GM21786 (cell line): ENCODE measurements around the gene COIL.
"Not testable (repeated sequence)": the region's sequence is repeated elsewhere in the genome, so short reads cannot be mapped to it uniquely, and the experiment has no call there.

ENCODE experiments used
- ATAC-seq: cut with Tn5 transposase; IDR thresholded peaks from one replicate; pipeline ENCODE4 v1.9.1; 2021; ENCODE audit not compliant: unreplicated experiment

The COIL gene, protein sequence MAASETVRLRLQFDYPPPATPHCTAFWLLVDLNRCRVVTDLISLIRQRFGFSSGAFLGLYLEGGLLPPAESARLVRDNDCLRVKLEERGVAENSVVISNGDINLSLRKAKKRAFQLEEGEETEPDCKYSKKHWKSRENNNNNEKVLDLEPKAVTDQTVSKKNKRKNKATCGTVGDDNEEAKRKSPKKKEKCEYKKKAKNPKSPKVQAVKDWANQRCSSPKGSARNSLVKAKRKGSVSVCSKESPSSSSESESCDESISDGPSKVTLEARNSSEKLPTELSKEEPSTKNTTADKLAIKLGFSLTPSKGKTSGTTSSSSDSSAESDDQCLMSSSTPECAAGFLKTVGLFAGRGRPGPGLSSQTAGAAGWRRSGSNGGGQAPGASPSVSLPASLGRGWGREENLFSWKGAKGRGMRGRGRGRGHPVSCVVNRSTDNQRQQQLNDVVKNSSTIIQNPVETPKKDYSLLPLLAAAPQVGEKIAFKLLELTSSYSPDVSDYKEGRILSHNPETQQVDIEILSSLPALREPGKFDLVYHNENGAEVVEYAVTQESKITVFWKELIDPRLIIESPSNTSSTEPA

DNA sequence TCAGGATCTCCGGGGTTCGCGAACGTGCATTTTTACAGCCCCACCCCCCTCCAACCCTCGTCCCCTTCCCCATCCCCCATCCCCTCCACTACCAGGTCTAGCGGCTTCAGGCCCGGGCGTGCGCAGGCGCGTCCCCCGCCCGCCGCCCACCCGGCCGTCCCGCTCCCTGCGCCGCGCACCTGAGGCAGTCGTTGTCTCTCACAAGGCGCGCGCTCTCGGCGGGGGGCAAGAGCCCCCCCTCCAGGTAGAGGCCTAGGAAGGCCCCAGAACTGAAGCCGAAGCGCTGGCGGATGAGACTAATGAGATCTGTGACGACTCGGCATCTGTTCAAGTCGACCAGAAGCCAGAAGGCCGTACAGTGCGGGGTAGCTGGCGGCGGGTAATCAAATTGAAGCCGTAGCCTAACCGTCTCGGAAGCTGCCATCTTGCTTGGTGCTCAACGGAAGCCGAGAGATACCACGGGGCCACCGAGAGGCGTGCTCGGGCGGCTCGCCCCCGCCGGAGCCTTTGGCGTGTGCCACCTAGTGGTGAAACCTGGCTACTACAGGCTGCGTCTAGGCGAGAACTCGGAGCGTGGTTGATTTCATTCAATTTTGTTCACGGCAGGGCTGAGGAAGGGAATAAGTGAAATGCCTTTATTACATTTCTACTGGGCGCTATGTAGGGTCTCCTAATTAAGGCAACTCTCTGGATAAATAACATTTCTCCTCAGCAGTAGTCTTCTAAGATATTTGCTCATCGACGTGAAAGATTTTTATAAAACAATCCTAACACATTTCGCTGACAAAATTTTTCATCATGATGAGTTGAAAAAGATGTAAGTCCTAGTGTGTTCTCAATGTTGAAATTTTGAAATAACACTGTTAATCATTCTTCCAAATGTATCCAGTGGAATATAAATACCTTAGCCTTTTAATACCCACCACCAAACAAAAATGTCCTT is at the start of gene COIL:
Gene COIL (minus strand): TSS at position 455 of the 943 bp plus-strand sequence. CDS start 31 bp downstream, at position 424.
- peak; percentile 95 for ATAC-seq

DNA sequence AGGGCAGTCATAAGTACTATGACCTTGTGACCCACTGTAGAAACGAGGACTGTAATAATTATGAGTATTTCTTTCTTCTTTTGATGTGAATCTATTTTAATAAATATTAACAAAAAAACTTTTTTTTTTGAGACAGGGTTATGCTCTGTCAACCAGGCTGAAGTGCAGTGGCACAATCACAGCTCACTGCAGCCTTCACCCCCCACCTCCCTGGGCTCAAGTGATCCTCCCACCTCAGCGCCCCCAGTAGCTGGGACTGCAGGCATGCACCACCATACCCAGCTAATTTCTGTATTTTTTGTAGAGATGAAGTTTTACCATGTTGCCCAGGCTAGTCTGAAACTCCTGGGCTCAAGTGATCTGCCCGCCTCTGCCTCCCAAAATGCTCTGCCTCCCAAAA is 49.6 kb upstream of the COIL start:
- no peak for ATAC-seq

DNA sequence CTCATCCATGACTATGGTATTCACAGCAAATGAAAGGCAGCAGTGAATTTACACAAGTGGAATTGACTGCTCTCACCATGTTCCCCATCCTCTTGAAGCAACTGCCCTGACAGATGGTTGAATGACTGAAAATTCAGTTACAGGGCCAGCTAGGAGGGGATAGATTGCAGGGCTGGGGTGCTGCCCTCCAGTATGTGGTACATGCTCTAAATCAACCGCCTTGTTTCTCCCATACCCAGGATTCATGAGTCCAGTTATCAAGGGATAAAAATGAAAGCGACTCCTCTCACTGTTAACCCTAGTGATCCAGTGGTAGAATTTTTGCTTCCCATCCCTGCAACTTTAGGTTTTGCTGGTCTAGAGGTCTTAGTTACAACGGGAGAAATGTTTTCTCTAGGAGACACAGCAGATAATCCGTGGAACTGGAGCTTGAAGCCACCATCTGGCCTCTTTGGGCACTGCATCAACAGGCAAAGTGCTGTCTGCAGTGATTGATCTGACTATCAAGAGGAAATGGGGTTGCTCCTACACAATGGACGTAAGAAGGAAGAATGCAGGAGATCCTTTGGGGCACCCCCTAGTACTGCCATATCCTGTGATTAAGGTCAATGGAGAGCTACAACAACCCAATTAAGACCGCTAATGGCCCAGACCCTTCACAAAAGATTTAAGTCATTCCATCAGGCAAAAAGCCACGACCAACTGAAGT is 49.0 kb upstream of the COIL start:
- ATAC-seq = peak; percentile 39

DNA sequence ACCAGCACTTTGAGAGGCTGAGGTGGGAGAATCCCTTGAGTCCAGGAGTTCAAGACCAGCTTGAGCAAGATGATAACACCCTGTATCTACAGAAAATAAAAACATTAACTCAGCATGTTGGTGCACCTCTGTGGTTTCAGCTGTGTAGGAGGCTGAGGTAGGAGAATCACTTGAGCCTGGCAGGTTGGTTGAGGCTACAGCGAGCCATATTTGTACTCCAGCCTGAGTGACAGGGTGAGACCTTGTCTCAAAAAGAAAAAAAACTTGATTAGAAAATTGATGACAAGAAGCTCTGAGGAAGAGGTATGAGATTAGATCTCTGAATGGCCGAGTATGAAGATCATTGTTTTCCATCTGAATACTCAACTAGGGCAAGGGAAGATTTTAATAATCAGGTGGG is 48.1 kb upstream of the COIL start:
- no peak for ATAC-seq

DNA sequence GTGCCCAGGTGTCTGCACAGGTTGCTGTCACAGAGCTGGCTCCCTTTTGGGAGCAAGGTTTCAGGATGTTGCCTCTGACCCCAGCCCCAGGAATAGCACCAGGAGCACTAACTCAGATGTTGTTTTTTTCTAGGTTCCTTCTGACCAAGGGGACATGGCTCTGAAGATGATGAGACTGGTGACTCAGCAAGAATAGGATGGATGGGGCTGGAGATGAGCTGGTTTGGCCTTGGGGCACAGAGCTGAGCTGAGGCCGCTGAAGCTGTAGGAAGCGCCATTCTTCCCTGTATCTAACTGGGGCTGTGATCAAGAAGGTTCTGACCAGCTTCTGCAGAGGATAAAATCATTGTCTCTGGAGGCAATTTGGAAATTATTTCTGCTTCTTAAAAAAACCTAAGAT is 45.2 kb upstream of the COIL start:
- no peak for ATAC-seq

DNA sequence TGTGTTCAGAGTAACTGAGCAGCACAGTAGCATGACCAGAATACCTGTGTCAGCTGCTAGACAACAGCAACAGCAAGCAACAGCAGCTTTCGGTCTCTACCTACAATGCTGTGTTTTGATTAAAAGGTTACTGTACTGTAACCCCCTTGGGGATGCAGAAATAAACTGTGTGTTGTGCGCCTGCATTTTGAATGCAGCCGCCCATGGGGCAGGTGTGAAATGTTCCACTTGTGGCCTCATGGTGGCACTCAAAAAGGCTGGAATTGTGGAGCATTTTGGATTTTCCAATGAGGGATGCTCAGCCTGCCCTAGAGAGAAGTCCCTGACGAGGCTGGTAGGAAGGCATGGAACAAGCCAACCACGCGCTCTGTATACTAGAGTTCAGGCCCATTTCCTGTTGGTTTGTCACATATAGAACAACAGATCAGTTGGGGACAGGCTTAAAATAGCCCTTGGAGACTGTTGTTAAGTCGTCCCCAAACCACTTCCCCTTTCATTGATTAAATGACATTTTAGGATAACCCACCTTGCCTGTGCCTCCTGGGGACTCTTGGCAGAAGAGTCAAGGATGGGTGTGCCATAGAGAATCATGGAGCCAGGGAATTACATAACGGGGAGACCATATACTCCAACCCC is 44.2 kb upstream of the COIL start:
- peak; percentile 87 for ATAC-seq

DNA sequence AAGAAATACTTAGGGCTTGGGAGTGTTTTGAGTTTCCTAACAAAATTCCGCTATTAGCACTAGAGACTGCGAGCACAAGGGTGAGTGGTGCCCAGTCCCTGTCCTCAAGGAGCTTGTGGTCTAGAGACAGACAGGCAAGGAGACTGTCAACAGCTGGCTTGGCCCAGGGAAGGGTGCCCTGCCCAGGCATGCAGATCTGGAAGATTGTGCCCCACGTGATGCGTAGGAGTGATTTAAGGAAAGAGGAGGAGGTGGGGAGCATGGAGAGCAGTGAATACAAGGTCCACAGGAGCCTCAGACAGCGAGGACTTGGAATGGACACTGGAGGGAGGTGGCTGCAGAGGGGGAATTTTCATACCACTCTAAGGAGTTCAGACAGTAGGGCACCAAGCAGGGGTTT is 42.1 kb upstream of the COIL start:
- ATAC-seq = no peak

DNA sequence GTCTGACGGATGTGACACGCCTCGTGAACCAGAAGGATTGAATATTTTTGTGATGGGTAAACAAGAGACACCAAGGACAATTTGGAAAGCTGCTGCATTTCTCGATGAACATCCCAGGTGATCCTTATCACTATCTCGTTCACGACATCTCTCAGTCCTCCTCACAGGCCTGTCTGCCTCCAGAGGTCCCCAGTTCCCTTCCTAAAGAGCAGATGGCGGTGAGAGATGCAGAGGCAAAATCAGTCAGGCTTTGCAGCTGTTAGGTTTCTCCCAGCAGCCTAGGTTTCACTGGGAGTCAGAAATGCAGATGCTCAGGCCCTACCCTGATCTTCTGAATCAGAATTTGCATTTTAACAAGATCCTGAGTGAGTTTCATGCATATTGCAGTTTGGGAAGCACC is 40.7 kb upstream of the COIL start:
- no peak for ATAC-seq

DNA sequence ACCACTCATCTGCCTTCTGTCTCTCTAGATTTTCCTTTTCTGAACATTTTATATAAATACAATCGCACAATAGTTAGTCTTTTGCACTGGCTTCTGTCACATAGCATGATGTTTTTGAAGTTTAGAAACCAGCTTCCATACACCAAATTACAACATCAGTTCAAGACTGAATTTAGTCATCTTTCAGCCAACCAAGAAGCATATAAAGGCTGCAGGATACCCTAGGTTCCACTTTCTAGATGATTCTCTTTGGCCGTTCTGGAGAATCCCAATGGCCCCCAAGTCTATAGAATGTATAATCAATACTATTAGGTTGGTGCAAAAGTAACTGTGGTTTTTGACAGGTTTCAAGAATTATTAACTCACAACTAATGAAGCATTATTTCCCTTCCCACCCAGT is 36.5 kb upstream of the COIL start:
- no peak for ATAC-seq

DNA sequence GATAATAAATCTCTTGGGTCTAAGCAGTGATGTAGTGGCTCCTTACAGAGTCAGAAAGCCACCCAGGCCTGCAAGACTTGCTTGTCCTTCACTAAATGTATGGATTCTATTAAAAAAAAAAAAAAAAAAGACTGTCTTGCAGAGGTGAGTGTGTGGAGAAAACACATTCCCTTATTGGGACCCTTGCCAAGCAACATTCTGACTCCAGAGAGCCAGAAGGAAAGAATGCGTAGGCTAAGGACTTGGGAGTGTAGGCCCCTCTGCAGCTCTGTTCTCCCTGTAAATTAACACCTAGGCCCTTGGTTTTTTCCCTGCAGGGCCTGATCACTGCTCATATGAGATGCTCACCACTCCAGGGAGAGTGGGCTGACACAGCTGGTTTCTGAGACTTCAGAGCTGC is 34.9 kb upstream of the COIL start:
- no peak for ATAC-seq

DNA sequence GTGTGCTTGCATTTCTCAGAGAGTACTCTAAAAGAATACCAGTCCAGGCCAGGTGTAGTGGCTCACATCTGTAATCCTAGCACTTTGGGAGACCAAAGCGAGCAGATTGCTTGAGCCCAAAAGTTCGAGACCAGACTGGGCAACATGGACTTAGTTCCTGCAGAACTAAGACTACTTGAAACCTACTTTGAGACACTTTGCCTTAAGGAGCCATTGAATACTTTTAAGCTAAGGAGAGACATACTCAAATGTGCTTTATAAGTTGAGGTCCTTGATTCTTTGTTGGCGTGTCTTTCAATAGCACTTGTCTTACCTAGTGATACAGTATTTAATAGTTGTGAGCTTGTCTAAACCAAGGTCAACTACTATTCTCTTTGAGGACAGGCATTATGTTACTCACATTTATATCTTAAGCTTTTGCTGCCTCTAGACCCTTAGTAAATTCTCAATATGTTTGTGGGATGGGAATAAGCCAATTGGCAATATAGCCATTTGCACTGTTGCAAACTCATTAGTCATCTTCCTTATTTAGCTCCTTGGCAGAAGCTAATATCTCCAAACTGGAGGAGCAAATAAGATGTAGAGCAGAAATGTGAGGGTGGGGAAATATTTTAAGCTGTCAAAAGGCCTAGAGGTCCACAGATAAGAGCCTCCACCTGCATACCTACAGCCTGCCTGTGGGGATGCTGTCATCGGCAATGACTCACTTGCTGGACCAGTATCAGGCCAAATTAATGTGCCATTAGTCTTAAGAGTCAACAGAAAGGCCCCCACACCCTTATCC is 33.4 kb upstream of the COIL start:
- ATAC-seq = no peak

DNA sequence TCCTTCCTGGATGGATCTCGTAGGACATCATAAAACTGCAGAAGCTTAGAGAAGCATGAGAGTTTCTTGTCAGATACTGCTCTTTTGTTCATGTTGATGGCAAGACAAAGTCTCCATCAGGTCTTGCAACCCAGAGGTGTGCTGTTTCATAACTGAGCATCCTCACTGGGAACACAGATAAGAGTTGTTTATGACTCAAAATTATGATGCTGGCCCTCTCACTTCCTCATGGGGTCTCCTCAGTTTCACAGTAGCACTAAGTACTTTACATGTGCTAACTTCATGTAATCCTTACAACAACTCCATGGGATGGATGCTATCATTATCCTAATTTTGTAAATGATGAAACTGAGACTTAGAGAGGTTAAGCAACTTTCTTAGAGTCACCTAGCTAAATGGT is 31.5 kb upstream of the COIL start:
- ATAC-seq = no peak

DNA sequence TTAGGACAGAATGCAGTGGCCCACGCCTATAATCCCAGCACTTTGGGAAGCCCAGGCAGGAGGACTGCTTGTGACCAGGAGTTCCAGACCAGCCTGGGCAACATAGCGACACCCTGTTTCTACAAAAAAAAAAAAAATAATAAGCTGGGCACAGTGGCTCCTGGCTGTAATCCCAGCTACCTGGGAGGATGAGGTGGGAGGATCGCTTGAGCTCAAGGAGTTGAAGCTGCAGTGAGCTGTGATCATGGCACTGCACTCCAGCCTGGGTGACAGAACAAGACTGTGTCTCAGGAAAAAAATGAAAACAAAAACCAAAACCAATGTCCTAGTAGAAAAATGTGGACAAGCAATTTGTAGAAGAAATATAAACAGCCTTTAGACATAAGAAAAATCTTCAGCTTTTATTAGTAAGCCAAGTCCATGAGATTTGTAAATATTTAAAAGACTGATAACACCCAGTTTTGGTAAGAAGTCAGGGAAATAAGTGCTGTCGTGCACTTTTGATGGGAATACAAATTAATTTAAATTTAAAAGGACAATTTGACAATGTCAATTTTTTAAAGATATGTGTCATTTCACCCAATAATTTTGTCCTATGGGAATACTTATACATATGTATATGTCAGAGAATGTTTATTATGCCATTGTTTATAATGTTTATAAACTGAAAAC is 28.2 kb upstream of the COIL start:
- ATAC-seq = no peak

DNA sequence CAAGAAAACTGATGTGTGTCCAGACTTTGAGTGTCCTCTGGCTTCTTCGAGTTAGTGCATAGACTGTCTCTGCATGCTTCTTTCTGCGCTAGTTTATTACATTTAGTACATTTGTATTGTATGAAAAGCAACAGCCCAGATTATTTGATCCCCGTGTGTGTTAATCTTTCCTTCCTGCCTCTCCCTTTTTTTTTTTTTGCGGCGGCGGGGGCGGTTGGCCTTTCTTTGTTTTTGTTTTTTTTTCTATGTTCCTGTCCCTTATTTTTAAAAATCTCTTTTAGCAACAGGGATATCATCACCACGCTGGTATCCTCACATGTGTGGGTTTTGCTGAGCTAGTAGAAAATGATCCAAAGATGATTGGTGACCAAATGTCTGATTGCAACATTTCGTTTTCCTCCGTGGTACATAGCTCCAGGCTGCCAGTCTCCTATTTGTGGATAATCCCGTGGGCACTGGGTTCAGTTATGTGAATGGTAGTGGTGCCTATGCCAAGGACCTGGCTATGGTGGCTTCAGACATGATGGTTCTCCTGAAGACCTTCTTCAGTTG is 26.5 kb upstream of the COIL start:
- ATAC-seq = no peak

DNA sequence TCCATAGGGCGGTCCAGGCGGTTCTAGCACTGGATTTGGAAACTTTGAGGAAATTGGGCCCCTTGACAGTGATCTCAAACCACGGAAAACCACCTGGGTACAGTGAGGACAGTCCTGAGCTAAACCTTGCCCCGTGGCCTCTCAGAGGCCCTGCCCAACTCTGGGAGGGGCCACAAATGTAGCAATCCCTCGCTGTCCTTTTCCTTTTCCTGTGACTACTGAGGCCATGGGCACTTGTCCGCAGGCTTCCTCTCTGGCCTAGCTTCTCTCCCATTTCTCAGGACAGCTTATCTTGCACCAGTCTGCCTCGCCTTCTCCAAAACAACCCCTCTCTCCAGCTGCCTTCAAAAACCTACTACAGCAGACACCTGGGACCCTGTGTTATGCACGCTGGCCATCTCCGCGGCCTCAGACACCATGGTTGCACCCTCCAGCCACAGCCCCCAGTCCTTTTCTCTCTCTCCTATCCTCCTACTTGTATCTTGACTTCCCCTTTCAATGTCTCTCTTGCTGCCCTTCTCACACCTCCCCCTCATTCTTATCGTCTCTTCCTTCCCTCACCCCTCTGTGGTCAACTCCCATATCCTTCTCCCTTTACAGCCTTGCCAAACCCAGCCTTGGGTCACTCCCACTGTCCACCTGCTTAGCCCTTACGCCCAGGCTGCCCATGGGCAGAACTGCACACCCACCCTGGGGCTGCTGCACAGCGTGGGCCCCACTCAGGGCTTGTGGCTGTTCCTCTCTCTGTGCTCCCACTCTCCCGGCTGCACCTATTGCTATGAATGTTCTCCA is 24.7 kb upstream of the COIL start:
- no peak for ATAC-seq

DNA sequence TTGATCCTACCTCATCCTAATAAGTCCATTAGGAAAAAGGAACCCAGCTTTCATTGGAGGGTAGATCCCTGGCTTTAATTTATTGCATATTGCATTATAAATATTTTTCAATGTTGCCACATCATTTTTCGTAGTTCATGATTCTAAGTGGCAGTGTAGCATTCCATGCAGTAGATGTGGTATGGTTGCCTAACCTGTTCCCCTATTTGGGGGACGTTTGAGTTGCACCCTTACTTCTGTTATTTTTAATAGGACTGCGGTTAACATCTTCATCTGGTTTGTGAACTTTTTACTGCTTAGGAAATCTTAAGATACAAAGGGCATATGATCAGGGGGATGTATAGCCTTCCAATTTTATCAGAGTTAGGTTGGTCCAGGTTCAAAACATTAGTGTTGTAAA is 22.5 kb upstream of the COIL start:
- no peak for ATAC-seq

DNA sequence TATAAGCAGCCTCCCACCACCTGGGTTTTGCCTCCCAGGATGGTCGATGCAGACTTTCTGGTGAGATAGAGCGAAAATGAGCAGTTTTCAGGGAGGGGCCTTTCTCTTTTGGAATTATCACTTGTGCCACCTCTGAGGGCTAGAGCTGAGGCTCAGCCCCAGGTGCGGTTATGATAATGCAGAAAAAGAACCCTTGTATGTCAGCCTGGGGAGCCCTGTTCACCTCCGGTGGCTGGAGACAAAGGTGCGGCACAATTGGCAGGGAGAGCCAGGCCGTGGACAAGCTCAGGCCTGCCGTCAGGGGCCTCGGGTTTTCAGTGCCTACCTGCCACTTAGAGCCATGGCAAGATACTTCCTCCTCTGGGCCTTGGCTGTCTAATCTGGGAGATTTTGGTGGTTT is 21.5 kb upstream of the COIL start:
- ATAC-seq = no peak

DNA sequence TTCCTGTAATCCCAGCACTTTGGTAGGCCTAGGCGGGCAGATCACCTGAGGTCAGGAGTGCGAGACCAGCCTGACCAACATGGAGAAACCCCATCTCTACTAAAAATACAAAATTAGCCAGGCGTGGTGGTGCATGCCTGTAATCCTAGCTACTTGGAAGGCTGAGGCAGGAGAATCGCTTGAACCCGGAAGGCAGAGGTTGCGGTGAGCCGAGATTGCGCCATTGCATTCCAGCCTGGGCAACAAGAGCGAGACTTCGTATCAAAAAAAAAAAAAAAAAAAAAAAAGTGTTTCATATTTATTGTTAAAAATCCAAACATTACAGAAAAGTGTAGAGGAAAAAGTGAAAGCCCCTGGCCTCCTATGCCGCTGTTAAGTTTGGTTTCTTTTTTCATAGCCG is 19.7 kb upstream of the COIL start:
- not testable (repeated sequence) for ATAC-seq
